Thyroid gland (tissue), 4 donors: ENCODE data around the gene FGD5. TPM values are rescaled to one million over a fixed set of nuclear protein-coding genes. Genes with fewer than 3 reads are reported as not detected.

Experiments
- DNase-seq, 2 donors: peaks; one replicate each; pipeline ENCODE4 v3.0.0-alpha.2; 2019
- H3K27ac ChIP-seq, 3 donors: fragments of 200-600 bp; sonication (generic); 1 replicate in 2 of 3; 2 replicates in 1 of 3; pipeline ENCODE4 v1.5.1; 2016 to 2019; ENCODE audit warnings: mild to moderate bottlenecking in 1 of 3, moderate library complexity in 1 of 3
- H3K27me3 ChIP-seq: fragments of 200-600 bp; sonication (generic); one replicate; pipeline ENCODE4 v1.5.1; 2019
- H3K36me3 ChIP-seq, 2 donors: fragments of 200-600 bp; sonication (generic); one replicate each; pipeline ENCODE4 v1.5.1; 2016 to 2019
- H3K4me1 ChIP-seq, 2 donors: fragments of 200-600 bp; sonication (generic); one replicate each; pipeline ENCODE4 v1.5.1; 2017 to 2019
- H3K4me3 ChIP-seq, 3 donors: fragments of 200-600 bp; sonication (generic); replicated peaks in 1 of 3; 1 replicate in 2 of 3; 2 replicates in 1 of 3; pipeline ENCODE4 v1.5.1; 2016; ENCODE audit warnings: mild to moderate bottlenecking in 1 of 3
- H3K9me3 ChIP-seq: fragments of 200-600 bp; sonication (generic); one replicate; pipeline ENCODE4 v1.5.1; 2017
- POLR2A ChIP-seq, 2 donors: fragments of 450-650 bp; IDR thresholded peaks; one replicate each; pipeline ENCODE4 v1.6.1; 2017; ENCODE audit warnings: antibody characterized with exemption in 2 of 2, mild to moderate bottlenecking in 2 of 2, moderate library complexity in 1 of 2
- WGBS, 2 donors: methylation state at CpG; one replicate each; pipeline ENCODE4 v1.1.5; 2017; 5-methylcytosine and 5-hydroxymethylcytosine counted together
- intact Hi-C: fragments of 100-400 bp; cut with DNase I; formaldehyde crosslinking; loops from one replicate; pipeline ENCODE4 v1.15.1; 2023
- total RNA-seq, 4 donors: library from RNA; depleted of rRNA; stranded (reverse); fragments of >200 nt; gene quantifications; one replicate each; pipeline ENCODE4 v1.2.3, GENCODE V29; 2016
- TF ChIP-seq, protein P1 (sequence below), 6 experiments: fragments of 200-600 bp in 3 of 6; fragments of 450-650 bp in 3 of 6; sonication (generic) in 3 of 6; IDR thresholded peaks; one replicate each; pipeline ENCODE4 v1.5.1; 2016 to 2019; ENCODE audit warnings: antibody characterized with exemption in 6 of 6, mild to moderate bottlenecking in 2 of 6, inconsistent platforms in 1 of 6, moderate library complexity in 1 of 6

The FGD5 gene
- total RNA-seq, 4 donors from 2014 or later = 13.0 to 29.3 (median 17.4) TPM

DNA sequence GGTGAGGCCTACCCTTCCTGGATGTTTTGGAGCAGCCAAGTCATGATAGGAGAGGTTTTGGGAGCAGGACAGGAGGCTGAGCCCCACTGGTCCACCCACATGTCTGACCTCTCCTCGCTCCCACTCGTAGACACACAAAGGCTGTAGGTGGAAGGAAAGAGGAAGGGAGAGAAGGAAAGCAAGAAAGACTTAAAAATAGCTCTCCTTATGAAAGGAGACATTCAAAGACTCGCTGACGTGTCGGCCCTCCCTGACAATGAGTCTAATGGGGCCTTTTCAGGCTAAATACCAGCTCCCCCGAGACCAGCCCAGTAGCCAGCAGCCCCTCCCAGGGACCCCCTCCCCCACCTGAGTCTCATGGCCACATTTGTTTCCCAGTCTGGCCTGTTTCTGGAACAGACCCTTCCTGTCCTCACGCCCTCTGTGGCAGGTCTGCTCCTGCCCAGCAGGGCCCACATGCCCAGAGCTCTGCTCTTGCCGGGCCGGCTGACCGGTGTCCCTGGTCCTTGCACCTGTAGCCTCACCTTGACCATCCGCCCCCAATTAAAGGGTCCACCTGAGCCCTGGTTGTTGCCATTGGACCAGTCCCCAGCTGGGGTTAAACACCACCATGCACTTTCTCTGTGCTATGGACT lies 49.3 kb downstream of the FGD5 start:
- Histone ChIP-seq H3K9me3 (no peaks in the 10 kb centered on the region), H3K4me3 (no peak overlapping the region), H3K36me3 (no peaks in the 10 kb centered on the region), H3K4me1 (peaks cover 0 to 9% of the 10 kb centered on the region in 2 donors), H3K27ac (no peak overlapping the region), H3K27me3 (no peaks in the 10 kb centered on the region)
- DNase-seq = no peak
- WGBS, 2 donors = 83 to 91% methylated on average over 11 of the region's 11 CpGs
- TF ChIP-seq POLR2A (IDR thresholded peaks at IDR 0.05) = no peak
- TF ChIP-seq, protein P1, sequence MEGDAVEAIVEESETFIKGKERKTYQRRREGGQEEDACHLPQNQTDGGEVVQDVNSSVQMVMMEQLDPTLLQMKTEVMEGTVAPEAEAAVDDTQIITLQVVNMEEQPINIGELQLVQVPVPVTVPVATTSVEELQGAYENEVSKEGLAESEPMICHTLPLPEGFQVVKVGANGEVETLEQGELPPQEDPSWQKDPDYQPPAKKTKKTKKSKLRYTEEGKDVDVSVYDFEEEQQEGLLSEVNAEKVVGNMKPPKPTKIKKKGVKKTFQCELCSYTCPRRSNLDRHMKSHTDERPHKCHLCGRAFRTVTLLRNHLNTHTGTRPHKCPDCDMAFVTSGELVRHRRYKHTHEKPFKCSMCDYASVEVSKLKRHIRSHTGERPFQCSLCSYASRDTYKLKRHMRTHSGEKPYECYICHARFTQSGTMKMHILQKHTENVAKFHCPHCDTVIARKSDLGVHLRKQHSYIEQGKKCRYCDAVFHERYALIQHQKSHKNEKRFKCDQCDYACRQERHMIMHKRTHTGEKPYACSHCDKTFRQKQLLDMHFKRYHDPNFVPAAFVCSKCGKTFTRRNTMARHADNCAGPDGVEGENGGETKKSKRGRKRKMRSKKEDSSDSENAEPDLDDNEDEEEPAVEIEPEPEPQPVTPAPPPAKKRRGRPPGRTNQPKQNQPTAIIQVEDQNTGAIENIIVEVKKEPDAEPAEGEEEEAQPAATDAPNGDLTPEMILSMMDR (IDR thresholded peaks at IDR 0.05) = no peak
- intact Hi-C loops = no loop called here

- Histone ChIP-seq H3K4me1 (no peaks in the 10 kb centered on the region), H3K27me3 (no peaks in the 10 kb centered on the region), H3K4me3 (no peak overlapping the region), H3K36me3 (no peaks in the 10 kb centered on the region), H3K27ac (no peak overlapping the region), H3K9me3 (no peaks in the 10 kb centered on the region)
- 76 to 78% methylated on average over 16 to 17 of the region's 17 CpGs for WGBS, 2 donors
- TF ChIP-seq POLR2A (IDR thresholded peaks at IDR 0.05) = no peak
- TF ChIP-seq, protein P1 (IDR thresholded peaks at IDR 0.05) = no peak
- intact Hi-C loops = no loop called here
- DNase-seq = no peak
Observed at GRCh38 chr3:14869917-14870782, 51.4 kb downstream of the FGD5 start.

DNA sequence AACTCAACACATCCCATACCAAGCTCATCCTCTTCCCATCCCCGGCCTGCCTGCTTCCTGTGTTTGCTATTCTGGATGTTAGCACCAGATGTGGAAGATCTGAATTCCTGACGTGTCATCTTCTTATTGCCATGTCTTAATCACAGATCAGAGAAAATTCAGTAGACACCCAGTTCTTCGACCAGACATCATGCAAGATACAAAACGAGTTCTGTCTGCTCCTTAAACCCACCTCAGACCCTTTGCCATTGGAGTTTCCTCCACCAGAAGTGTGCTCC lies 52.0 kb downstream of the FGD5 start:
- intact Hi-C loops = no loop called here
- Histone ChIP-seq H3K27me3 (no peaks in the 10 kb centered on the region), H3K9me3 (no peaks in the 10 kb centered on the region), H3K27ac (no peak overlapping the region), H3K4me3 (no peak overlapping the region), H3K36me3 (no peaks in the 10 kb centered on the region), H3K4me1 (no peaks in the 10 kb centered on the region)
- TF ChIP-seq POLR2A (IDR thresholded peaks at IDR 0.05) = no peak
- TF ChIP-seq, protein P1 (IDR thresholded peaks at IDR 0.05) = no peak
- WGBS, 2 donors = 84 to 92% methylated on average over 4 of the region's 4 CpGs
- no peak for DNase-seq

- 79% methylated on average over 10 of the region's 10 CpGs for WGBS, 2 donors
Observed at GRCh38 chr3:14871456-14872200, 52.9 kb downstream of the FGD5 start.

More at GRCh38 chr3:14871456-14872200, 52.9 kb downstream of the FGD5 start:
- TF ChIP-seq POLR2A (IDR thresholded peaks at IDR 0.05) = no peak
- TF ChIP-seq, protein P1 (IDR thresholded peaks at IDR 0.05) = no peak
- Histone ChIP-seq H3K4me1 (peaks cover 0 to 4% of the 10 kb centered on the region in 2 donors), H3K9me3 (no peaks in the 10 kb centered on the region), H3K4me3 (no peak overlapping the region), H3K36me3 (no peaks in the 10 kb centered on the region), H3K27me3 (no peaks in the 10 kb centered on the region), H3K27ac (no peak overlapping the region)
- no peak for DNase-seq
- intact Hi-C loops = no loop called here
